ENCODE data around the gene SAP130. TPM values are rescaled to one million over a fixed set of nuclear protein-coding genes. Genes with fewer than 3 reads are reported as not detected.

The SAP130 gene
- total RNA-seq, 6 experiments from 2014 or later, result 20.3 to 25.3 (median 22.4) TPM

- Mint-ChIP-seq H3K36me3 (ENCODE audit: low read depth) (peaks cover 39% of the 10 kb centered on the region), H3K4me1 (ENCODE audit: low read depth) (peaks cover 10% of the 10 kb centered on the region), H3K9me3 (no peaks in the 10 kb centered on the region), H3K4me3 (no peak overlapping the region), H3K27ac (no peak overlapping the region), H3K27me3 (ENCODE audit: insufficient read depth) (no peaks in the 10 kb centered on the region; the same call in 1 of the 2 replicates)
- DNase-seq, result no peak
- TF ChIP-seq CTCF (IDR thresholded peaks at IDR 0.05), result no peak
These were observed 82.6 kb downstream of the SAP130 start for GRCh38 chr2:127945281-127945680.

GRCh38 chr2:127943186-127943585, 84.7 kb downstream of the SAP130 start:
- H3K4me1 Mint-ChIP-seq (ENCODE audit: low read depth), result peaks cover 10% of the 10 kb centered on the region
- TF ChIP-seq CTCF (IDR thresholded peaks at IDR 0.05), result no peak
- H3K27me3 Mint-ChIP-seq (ENCODE audit: insufficient read depth), result no peaks in the 10 kb centered on the region; the same call in 1 of the 2 replicates
- peak; percentile 29 for DNase-seq
- H3K9me3 Mint-ChIP-seq, result no peaks in the 10 kb centered on the region
- no peak overlapping the region for H3K4me3 Mint-ChIP-seq
- peaks cover 33% of the 10 kb centered on the region for H3K36me3 Mint-ChIP-seq (ENCODE audit: low read depth)
- H3K27ac Mint-ChIP-seq, result peak overlapping the region; percentile 30; the same call in 1 of the 2 replicates

- TF ChIP-seq CTCF (IDR thresholded peaks at IDR 0.05), result no peak
- no peak overlapping the region for H3K27ac Mint-ChIP-seq
- H3K4me1 Mint-ChIP-seq (ENCODE audit: low read depth), result peaks cover 10% of the 10 kb centered on the region
- peaks cover 33% of the 10 kb centered on the region for H3K36me3 Mint-ChIP-seq (ENCODE audit: low read depth)
- H3K9me3 Mint-ChIP-seq, result no peaks in the 10 kb centered on the region
- no peak for DNase-seq
- no peak overlapping the region for H3K4me3 Mint-ChIP-seq
- no peaks in the 10 kb centered on the region; the same call in 1 of the 2 replicates for H3K27me3 Mint-ChIP-seq (ENCODE audit: insufficient read depth)
These were observed 85.9 kb downstream of the SAP130 start for GRCh38 chr2:127942002-127942401.

GRCh38 chr2:127941461-127941860, 86.4 kb downstream of the SAP130 start:
- Mint-ChIP-seq H3K4me1 (ENCODE audit: low read depth) (peaks cover 10% of the 10 kb centered on the region), H3K27ac (no peak overlapping the region), H3K4me3 (no peak overlapping the region), H3K9me3 (no peaks in the 10 kb centered on the region), H3K36me3 (ENCODE audit: low read depth) (peaks cover 33% of the 10 kb centered on the region), H3K27me3 (ENCODE audit: insufficient read depth) (no peaks in the 10 kb centered on the region; the same call in 1 of the 2 replicates)
- DNase-seq, result no peak
- no peak for TF ChIP-seq CTCF (IDR thresholded peaks at IDR 0.05)

GRCh38 chr2:127940641-127941040, 87.2 kb downstream of the SAP130 start:
- no peaks in the 10 kb centered on the region for H3K9me3 Mint-ChIP-seq
- H3K4me1 Mint-ChIP-seq (ENCODE audit: low read depth), result peaks cover 10% of the 10 kb centered on the region
- H3K27ac Mint-ChIP-seq, result no peak overlapping the region
- no peak overlapping the region for H3K4me3 Mint-ChIP-seq
- H3K36me3 Mint-ChIP-seq (ENCODE audit: low read depth), result peaks cover 29% of the 10 kb centered on the region
- H3K27me3 Mint-ChIP-seq (ENCODE audit: insufficient read depth), result no peaks in the 10 kb centered on the region; the same call in 1 of the 2 replicates
- no peak for TF ChIP-seq CTCF (IDR thresholded peaks at IDR 0.05)
- no peak for DNase-seq

- Mint-ChIP-seq H3K27ac (no peak overlapping the region), H3K36me3 (ENCODE audit: low read depth) (peaks cover under 1% of the 10 kb centered on the region), H3K4me1 (ENCODE audit: low read depth) (peaks cover 15% of the 10 kb centered on the region), H3K27me3 (ENCODE audit: insufficient read depth) (peaks cover 3% of the 10 kb centered on the region), H3K9me3 (no peaks in the 10 kb centered on the region), H3K4me3 (no peak overlapping the region)
- DNase-seq, result no peak
- no peak for TF ChIP-seq CTCF (IDR thresholded peaks at IDR 0.05)
These were observed 92.5 kb downstream of the SAP130 start for GRCh38 chr2:127935337-127935736.

All from HFFc6 (cell line).